ENCODE measurements around the gene RNF10. TPM values are rescaled to one million over a fixed set of nuclear protein-coding genes. Genes with fewer than 3 reads are reported as not detected.

RNF10 gene
- total and polyA plus RNA-seq, 9 of the 15 experiments (the other 6 are each of a cell fraction or from before 2014, with no cell fraction given), result 43.0 to 139 (median 80.1) TPM

DNA sequence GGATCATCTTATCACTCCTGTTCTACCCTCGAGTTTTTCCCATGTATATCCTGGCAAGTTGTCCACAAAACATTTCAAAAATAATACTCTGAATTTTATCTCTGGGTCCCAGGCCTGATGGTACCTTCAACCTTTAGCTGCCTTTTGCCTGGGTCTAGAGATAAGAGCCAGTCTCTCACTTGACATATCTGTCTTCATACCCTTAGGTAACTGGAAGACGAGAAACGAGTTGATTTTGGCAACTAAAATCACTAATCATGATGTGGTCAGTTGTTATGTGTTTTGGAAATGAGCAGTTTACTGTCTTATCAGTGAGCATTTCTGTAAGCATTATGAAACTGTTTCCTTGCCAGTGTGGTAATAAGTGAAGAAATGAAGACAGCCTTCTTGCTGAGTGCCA, 6.3 kb downstream of the RNF10 start:
- H2AFZ ChIP-seq (ENCODE audit: low read depth, low read length), result no peak overlapping the region
- no peaks in the 10 kb centered on the region for H3K9me3 ChIP-seq (replicated peaks; ENCODE audit: control insufficient read depth, insufficient read depth, low read depth, low read length)
- CTCF ChIA-PET (ENCODE audit: low intra/inter-chr PET ratio), result no interaction called here
- H3K4me1 ChIP-seq (replicated peaks in 1 of 2; ENCODE audit: control insufficient read depth in 2 of 2, insufficient read depth in 2 of 2, low read length in 2 of 2), result peaks cover 26 to 49% of the 10 kb centered on the region in 2 experiments
- FAIRE-seq (peak; percentile 95), ATAC-seq (peak; percentile 85), DNase-seq (ENCODE audit: extremely low read depth in 1 of 4, low spot score in 3 of 4) (peak; percentile 78 to 93 (median 85))
- H4K20me1 ChIP-seq (replicated peaks; ENCODE audit: control insufficient read depth, insufficient read depth, low read length), result peaks cover 67% of the 10 kb centered on the region
- no peak overlapping the region for H3K9ac ChIP-seq (ENCODE audit: insufficient read depth in 1 of 2, low read depth in 2 of 2, low read length in 2 of 2)
- intact Hi-C loops (cut with micrococcal nuclease), result loop anchor here (2.0 kb wide), 1 partner anchor 44 kb away; the partner anchor contains the start of gene DYNLL1
- in situ Hi-C loops (cut with MboI), result no loop called here
- POLR2A ChIA-PET, result interaction anchor here (0.7 to 4.1 kb wide), 14 partner anchors 10 to 305 kb away, joined by 3 to 26 read pairs (median 4); partner anchors contain the start of genes COQ5, DYNLL1, RNU4-1 and RNU4-2
- H3K27ac ChIP-seq (ENCODE audit: extremely low read depth, low read depth, low read length), result peak overlapping the region; percentile 13; the same call in 2 of the 3 replicates
- no peaks in the 10 kb centered on the region for H3K27me3 ChIP-seq (ENCODE audit: control insufficient read depth in 2 of 2, insufficient read depth in 2 of 2, low read length in 2 of 2)
- peaks cover 66% of the 10 kb centered on the region for H3K36me3 ChIP-seq (ENCODE audit: control insufficient read depth, insufficient read depth, low read length)
- no peak overlapping the region for H3K4me3 ChIP-seq
- no peaks in the 10 kb centered on the region for H3K9me1 ChIP-seq (ENCODE audit: control insufficient read depth, insufficient read depth, low read length)
- BruUV-seq (replicated peaks), result no TSS peak
- peak overlapping the region; percentile 9; the same call in 1 of the 2 replicates for H3K4me2 ChIP-seq (ENCODE audit: insufficient read depth, low read length)
- 0% methylated on average over 3 of the region's 3 CpGs for WGBS (ENCODE audit: insufficient coverage, low coverage, missing lambda C conversion rate)
- H3K79me2 ChIP-seq (ENCODE audit: control insufficient read depth, insufficient read depth, low read length), result peaks cover 86% of the 10 kb centered on the region
- TF ChIP-seq TBP (optimal IDR thresholded peaks at IDR 0.05; ENCODE audit: low read depth, low read length), result peak; percentile 39
- TF ChIP-seq CTBP1 (IDR thresholded peaks at IDR 0.05; ENCODE audit: borderline replicate concordance), result peak; percentile 96
- TF ChIP-seq SMAD4 (CRISPR knock-in tag; conservative IDR thresholded peaks at IDR 0.05), result peak; percentile 94
- peak; percentile 99 for TF ChIP-seq TEAD4 (IDR thresholded peaks at IDR 0.05; ENCODE audit: low read length)
- no peak for TF ChIP-seq TEAD4 (CRISPR knock-in tag; IDR thresholded peaks at IDR 0.05; ENCODE audit: borderline replicate concordance)
- TF ChIP-seq NCOA4 (IDR thresholded peaks at IDR 0.05; ENCODE audit: partially characterized antibody), result peak; percentile 82
- TF ChIP-seq MBD2 (IDR thresholded peaks at IDR 0.05; ENCODE audit: borderline replicate concordance, low read depth), result peak; percentile 74; the same call in 1 of the 2 replicates
- TF ChIP-seq KHSRP (IDR thresholded peaks at IDR 0.05), result peak; percentile 89
- TF ChIP-seq, protein P1, sequence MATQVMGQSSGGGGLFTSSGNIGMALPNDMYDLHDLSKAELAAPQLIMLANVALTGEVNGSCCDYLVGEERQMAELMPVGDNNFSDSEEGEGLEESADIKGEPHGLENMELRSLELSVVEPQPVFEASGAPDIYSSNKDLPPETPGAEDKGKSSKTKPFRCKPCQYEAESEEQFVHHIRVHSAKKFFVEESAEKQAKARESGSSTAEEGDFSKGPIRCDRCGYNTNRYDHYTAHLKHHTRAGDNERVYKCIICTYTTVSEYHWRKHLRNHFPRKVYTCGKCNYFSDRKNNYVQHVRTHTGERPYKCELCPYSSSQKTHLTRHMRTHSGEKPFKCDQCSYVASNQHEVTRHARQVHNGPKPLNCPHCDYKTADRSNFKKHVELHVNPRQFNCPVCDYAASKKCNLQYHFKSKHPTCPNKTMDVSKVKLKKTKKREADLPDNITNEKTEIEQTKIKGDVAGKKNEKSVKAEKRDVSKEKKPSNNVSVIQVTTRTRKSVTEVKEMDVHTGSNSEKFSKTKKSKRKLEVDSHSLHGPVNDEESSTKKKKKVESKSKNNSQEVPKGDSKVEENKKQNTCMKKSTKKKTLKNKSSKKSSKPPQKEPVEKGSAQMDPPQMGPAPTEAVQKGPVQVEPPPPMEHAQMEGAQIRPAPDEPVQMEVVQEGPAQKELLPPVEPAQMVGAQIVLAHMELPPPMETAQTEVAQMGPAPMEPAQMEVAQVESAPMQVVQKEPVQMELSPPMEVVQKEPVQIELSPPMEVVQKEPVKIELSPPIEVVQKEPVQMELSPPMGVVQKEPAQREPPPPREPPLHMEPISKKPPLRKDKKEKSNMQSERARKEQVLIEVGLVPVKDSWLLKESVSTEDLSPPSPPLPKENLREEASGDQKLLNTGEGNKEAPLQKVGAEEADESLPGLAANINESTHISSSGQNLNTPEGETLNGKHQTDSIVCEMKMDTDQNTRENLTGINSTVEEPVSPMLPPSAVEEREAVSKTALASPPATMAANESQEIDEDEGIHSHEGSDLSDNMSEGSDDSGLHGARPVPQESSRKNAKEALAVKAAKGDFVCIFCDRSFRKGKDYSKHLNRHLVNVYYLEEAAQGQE (IDR thresholded peaks at IDR 0.05; ENCODE audit: borderline replicate concordance), result peak; percentile 35; the same call in 1 of the 2 replicates
- TF ChIP-seq, protein P1 (CRISPR knock-in tag; IDR thresholded peaks at IDR 0.05; ENCODE audit: low read depth), result no peak
- TF ChIP-seq ZNF766 (CRISPR knock-in tag; conservative IDR thresholded peaks at IDR 0.05), result peak; percentile 97
- TF ChIP-seq HDAC3 (IDR thresholded peaks at IDR 0.05; ENCODE audit: borderline replicate concordance, partially characterized antibody), result peak; percentile 96
- TF ChIP-seq MEF2D (tag; conservative IDR thresholded peaks at IDR 0.05; ENCODE audit: low read depth), result peak; percentile 91
- TF ChIP-seq ZNF583 (CRISPR knock-in tag; IDR thresholded peaks at IDR 0.05), result no peak
- TF ChIP-seq ZNF3 (CRISPR knock-in tag; IDR thresholded peaks at IDR 0.05), result no peak
- TF ChIP-seq CBFA2T3 (IDR thresholded peaks at IDR 0.05), result peak; percentile 99
- TF ChIP-seq E2F3 (CRISPR knock-in tag; IDR thresholded peaks at IDR 0.05), result no peak

Measured in K562 (cell line).